WERI-Rb-1 (cell line): ENCODE results near the gene PBX4.

Experiments used
- DNase-seq: peaks from one replicate; pipeline ENCODE4 v3.0.0-alpha.2; 2020
- H3K27ac ChIP-seq: fragments of 250-450 bp; sonication (Bioruptor Pico); 2 replicates; pipeline ENCODE4 v1.5.1; 2020; ENCODE audit warnings: mild to moderate bottlenecking, moderate library complexity
- H3K27me3 ChIP-seq: fragments of 250-450 bp; sonication (Bioruptor Pico); 2 replicates; pipeline ENCODE4 v1.5.1; 2021; ENCODE audit warnings: mild to moderate bottlenecking, low read depth, moderate library complexity; ENCODE audit not compliant: insufficient read depth, severe bottlenecking
- H3K36me3 ChIP-seq: fragments of 250-450 bp; sonication (Bioruptor Pico); 2 replicates; pipeline ENCODE4 v1.5.1; 2020; ENCODE audit warnings: mild to moderate bottlenecking, moderate library complexity
- H3K4me3 ChIP-seq: 2 replicates; pipeline ENCODE4 v1.5.1; 2011; ENCODE audit warnings: low read depth, mild to moderate bottlenecking, control low read depth, low read length
- H3K9me3 ChIP-seq: fragments of 250-450 bp; sonication (Bioruptor Pico); 2 replicates; pipeline ENCODE4 v1.5.1; 2021; ENCODE audit warnings: mild to moderate bottlenecking, moderate library complexity; ENCODE audit not compliant: severe bottlenecking
- TF ChIP-seq, protein P1 (sequence below): IDR thresholded peaks from 2 replicates; pipeline ENCODE4 v1.5.1; 2011; ENCODE audit warnings: low read depth, mild to moderate bottlenecking, control low read depth, inconsistent platforms, low read length

PBX4 gene

DNA sequence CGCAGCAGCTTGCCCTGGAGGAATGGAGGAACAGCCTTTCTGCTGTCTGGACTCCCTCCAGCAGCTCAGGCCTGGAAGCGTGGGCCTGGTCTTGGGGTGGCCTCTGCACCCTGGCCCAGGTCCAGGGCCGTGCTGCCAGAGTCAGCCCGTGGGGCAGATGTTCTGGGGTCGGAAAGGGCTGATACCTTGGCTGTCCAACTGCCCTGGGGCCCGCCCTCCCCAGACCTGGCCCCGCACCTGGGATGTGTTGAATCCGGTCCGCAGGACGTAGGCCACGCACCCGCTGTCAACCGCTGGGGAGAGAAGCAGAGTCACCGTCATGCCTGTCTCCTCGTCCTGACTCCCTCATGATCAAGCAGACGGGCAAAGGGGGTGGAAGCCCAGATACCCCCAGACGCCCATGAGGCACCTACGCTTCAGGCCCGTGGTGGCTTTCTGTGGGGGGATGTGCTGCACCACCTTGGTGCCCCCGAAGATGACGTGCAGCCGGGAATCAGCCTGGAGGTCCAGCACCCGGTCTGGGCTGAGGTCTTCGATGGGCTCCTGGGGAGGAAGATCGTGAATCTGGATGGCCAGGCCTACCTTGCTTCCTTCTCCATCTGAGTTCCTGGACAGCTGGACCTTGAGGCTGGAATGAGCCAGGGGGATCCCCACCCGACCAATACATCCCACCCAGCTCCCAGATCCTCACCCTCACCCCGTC is 37.3 kb upstream of the PBX4 start:
- TF ChIP-seq, protein P1, sequence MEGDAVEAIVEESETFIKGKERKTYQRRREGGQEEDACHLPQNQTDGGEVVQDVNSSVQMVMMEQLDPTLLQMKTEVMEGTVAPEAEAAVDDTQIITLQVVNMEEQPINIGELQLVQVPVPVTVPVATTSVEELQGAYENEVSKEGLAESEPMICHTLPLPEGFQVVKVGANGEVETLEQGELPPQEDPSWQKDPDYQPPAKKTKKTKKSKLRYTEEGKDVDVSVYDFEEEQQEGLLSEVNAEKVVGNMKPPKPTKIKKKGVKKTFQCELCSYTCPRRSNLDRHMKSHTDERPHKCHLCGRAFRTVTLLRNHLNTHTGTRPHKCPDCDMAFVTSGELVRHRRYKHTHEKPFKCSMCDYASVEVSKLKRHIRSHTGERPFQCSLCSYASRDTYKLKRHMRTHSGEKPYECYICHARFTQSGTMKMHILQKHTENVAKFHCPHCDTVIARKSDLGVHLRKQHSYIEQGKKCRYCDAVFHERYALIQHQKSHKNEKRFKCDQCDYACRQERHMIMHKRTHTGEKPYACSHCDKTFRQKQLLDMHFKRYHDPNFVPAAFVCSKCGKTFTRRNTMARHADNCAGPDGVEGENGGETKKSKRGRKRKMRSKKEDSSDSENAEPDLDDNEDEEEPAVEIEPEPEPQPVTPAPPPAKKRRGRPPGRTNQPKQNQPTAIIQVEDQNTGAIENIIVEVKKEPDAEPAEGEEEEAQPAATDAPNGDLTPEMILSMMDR, result no peak
- H3K4me3 ChIP-seq, result no peak overlapping the region

DNA sequence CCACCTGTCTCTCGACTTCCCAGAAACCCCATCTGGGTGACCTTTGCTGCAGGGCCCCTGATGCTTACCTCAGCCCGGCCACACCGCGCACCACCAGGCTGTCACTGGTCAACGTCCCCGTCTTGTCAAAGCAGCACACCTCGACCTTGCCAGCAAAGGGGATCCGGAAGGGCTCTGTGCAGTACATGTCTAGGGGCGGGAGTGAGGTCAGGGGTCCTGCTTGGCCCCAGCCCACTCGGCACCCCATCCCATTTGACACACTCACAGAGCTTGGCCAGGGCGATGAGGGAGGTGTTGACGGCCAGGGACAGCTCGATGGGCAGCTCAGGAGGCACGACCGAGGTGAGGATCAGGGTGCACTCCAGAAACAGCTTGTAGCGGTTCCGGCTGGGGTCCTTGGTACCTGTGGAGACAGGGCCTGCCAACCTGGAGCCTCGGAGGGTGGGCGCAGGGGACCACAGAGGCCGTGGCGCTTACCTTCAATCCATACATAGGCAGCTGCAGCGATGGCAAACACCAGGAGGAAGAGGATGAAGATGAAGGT is 36.6 kb upstream of the PBX4 start:
- peaks cover 98% of the 10 kb centered on the region for H3K36me3 ChIP-seq

More for the DNA sequence above, 37.3 kb upstream of the PBX4 start:
- H3K9me3 ChIP-seq, result no peaks in the 10 kb centered on the region
- no peak for DNase-seq
- no peak overlapping the region for H3K27ac ChIP-seq
- H3K36me3 ChIP-seq, result peaks cover 93% of the 10 kb centered on the region
- H3K27me3 ChIP-seq, result no peaks in the 10 kb centered on the region

DNA sequence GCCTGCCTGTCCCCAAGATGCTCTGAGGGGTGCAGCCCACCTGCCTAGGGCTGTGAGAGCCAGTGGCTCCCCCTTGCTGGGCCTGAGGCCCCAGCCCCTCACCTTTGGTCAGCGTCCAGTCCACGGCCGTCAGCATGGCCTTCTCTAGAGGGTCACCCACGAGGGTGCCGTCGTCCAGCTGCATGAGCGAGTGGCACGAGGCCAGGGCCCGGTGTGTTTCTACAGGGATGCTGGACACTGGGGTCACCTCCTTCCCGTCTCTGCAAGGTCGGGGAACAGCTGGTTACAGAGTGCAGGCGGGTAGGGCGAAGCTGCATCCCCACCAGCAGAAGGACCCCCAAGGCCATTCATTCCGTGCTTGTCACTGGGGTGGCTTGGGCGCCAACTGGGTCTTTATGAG is 36.0 kb upstream of the PBX4 start:
- Histone ChIP-seq H3K27me3 (no peaks in the 10 kb centered on the region), H3K4me3 (no peak overlapping the region), H3K36me3 (peaks cover 98% of the 10 kb centered on the region), H3K9me3 (no peaks in the 10 kb centered on the region), H3K27ac (no peak overlapping the region)
- no peak for DNase-seq
- TF ChIP-seq, protein P1, result no peak

More for the DNA sequence above, 36.6 kb upstream of the PBX4 start:
- TF ChIP-seq, protein P1, result no peak
- Histone ChIP-seq H3K4me3 (no peak overlapping the region), H3K9me3 (no peaks in the 10 kb centered on the region), H3K27me3 (no peaks in the 10 kb centered on the region), H3K27ac (no peak overlapping the region)
- DNase-seq, result no peak

DNA sequence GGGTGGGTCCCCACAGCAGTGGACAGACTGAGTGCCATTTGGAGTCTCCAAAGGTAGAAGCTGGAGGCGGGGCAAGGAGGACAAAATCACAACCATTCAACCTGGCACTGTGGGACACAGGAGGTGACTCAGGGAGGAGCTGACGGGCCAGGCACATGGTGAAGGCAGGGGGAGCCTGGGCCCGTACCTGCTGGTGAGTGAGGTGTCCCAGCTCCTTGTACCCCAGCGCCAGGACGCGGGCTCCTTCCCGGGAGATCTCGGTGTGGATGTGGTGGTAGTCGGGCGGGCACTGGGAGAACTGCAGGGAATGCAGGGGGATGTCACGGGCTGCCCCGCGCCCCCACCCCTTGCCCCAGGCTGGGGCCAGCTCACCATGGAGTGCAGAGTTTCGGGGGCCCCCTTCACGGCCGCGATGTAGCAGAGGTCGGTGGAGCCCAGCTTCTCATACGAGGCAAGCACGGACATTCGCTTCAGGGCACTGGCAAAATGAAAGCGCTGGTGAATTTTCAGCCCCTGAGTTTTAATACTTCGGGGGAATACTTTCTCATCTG is 35.2 kb upstream of the PBX4 start:
- TF ChIP-seq, protein P1, result no peak
- Histone ChIP-seq H3K27ac (no peak overlapping the region), H3K27me3 (no peaks in the 10 kb centered on the region), H3K36me3 (peaks cover 93% of the 10 kb centered on the region), H3K4me3 (no peak overlapping the region), H3K9me3 (no peaks in the 10 kb centered on the region)
- DNase-seq, result no peak

DNA sequence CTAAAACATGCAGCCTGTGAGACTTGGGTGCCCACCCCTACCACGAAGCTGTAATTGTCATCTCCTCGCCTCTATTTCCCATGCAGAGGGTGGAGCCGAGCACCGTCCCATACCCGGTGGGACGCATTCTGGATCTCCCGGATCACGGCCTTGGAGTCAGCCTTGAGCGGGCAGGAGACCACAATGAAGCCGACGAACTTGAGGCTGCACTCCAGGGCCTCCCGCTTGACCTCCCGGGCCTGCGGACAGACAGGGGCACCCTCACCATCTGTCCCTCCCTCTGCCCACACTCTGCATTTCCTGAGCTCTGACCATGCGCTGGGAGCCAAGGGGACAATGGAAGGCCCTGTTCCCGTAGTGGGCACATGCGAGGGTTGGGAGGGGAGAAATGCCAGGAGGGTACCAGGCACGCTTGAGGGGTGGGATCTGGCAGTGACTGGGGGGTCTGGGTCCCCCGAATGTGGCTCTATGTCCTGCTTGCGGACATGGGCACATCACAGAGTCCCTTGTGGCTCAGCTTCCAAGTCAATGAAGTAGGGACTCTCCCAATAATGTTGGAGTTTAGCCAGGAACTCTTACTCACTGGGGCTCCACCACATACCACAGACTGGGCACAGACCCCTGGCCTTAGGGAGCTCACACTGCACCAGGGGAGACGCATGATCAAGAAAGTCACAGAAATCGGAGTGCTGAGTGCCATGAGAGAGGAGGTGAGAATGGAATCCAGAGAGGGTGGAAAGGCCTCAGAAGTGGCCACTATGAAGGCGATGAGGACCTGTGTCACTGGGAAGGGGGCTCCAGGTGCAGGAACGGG is 34.2 kb upstream of the PBX4 start:
- Histone ChIP-seq H3K27ac (no peak overlapping the region), H3K9me3 (no peaks in the 10 kb centered on the region), H3K4me3 (no peak overlapping the region), H3K27me3 (no peaks in the 10 kb centered on the region), H3K36me3 (peaks cover 89% of the 10 kb centered on the region)
- TF ChIP-seq, protein P1, result no peak
- DNase-seq, result no peak
